ELF-1 (cell line): ENCODE measurements around the gene UGT1A8.

Experiments
- DNase-seq: peaks from one replicate; pipeline ENCODE4 v3.0.0-alpha.2; 2016; ENCODE audit warnings: low read depth, low spot score

The UGT1A8 gene

DNA sequence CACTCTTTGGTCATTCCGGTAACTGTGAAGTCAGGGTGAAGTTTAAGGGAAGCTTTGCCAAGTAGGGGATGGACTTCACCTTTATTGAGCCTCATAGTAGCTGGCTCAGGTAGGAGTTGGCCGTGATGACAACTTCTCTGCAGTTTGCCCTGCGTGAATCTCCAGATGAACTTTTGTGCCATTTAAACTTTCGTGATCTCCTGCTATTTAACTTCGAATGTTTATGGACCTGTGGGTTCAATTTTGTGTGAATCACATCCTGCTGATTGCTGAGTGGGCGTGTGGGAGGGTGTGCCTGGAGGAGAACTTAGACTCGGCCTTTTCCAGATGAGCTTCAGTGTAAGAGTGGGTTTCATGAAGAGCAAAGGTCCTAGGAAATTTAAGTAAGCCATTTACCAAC is 146.8 kb downstream of the UGT1A8 start:
- no peak for DNase-seq

- DNase-seq: no peak
Observed at GRCh38 chr2:233764761-233765160, 147.3 kb downstream of the UGT1A8 start.

DNA sequence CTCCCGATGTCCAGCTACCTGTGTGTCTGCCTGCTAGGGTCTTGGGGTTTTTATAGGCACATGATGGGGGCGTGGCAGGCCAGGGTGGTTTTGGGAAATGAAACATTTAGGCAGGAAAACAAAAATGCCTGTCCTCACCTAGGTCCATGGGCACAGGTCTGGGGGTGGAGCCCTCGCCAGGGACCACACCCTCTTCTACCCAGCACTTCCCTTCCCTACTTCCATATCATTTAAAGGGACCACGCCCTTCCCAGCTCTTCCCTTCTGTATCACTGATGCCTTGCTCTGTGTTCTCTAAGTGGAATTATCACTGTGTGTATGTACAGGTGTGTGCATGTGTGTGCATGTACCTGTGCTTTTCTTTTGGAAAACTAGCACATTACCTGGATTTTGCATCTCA is 149.0 kb downstream of the UGT1A8 start:
- no peak for DNase-seq

DNA sequence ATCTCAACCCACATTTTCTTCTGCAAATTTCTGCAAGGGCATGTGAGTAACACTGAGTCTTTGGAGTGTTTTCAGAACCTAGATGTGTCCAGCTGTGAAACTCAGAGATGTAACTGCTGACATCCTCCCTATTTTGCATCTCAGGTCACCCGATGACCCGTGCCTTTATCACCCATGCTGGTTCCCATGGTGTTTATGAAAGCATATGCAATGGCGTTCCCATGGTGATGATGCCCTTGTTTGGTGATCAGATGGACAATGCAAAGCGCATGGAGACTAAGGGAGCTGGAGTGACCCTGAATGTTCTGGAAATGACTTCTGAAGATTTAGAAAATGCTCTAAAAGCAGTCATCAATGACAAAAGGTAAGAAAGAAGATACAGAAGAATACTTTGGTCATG is 150.6 kb downstream of the UGT1A8 start:
- no peak for DNase-seq

DNA sequence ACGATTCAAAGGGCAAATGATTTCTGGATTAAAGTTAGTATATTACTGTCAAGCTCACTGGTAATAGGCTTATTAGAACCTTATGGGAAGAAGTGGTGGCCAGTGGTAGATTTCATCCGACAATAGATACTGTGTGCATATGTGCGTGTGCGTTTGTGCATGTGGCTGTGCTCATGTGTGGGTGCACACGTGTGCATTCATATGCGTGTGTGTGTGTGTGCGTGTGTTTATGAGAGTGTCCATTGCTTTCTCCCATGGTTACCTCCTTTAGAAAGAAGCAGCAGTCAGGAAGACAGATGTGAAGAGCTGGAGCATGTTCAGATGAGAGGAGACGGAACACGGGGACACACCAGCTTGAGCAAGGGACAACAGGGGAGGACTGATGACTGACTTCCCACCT is 151.8 kb downstream of the UGT1A8 start:
- no peak for DNase-seq

DNA sequence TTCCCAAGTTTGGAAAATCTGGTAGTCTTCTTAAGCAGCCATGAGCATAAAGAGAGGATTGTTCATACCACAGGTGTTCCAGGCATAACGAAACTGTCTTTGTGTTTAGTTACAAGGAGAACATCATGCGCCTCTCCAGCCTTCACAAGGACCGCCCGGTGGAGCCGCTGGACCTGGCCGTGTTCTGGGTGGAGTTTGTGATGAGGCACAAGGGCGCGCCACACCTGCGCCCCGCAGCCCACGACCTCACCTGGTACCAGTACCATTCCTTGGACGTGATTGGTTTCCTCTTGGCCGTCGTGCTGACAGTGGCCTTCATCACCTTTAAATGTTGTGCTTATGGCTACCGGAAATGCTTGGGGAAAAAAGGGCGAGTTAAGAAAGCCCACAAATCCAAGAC is 154.7 kb downstream of the UGT1A8 start:
- DNase-seq: no peak

GRCh38 chr2:233772583-233772982 is 155.2 kb downstream of the UGT1A8 start:
- DNase-seq: no peak

GRCh38 chr2:233773854-233774253 is 156.4 kb downstream of the UGT1A8 start:
- DNase-seq: no peak

DNA sequence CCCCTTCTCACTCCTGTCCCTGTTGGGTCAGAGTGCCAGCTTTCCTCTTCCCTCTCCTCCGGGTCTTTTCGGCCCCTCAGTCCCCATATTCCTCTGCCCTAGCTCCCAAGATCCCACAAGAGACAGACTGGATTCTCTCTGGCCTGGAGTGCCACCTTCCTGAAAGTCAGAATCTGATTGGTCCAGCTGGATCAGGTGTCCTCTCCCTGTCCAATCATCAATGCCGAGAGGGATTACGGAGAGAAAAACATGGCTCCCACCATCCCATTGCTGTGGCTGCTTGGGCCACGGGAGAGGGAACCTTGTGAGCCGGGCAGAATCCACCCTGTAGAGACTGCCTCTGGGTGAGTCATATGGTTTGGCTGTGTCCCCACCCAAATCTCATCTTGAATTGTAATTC is 158.0 kb downstream of the UGT1A8 start:
- no peak for DNase-seq

DNA sequence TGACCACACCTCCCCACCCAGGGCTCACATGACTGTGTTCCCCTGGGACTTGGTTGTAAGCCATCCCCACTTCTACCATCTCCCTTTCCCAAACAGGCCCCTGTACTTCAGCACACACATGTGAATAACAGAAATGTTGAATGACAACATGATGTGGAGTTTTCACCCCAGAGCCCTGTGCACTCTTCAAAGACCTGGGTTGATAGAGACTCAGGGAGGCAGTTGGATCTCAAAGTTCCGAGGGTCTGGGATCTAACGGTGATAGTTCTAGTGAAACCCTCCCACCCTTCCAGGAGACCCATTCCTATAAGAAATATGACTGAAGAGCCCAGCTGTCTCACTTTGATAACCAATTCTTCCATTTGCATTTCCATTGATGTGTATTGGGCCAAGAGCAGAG is 160.6 kb downstream of the UGT1A8 start, which contains the start of gene MROH2A:
MROH2A (plus strand) TSS at position 301 of the 400 bp plus-strand sequence. CDS start 1,029 bp downstream, outside the sequence.
- DNase-seq: no peak

DNA sequence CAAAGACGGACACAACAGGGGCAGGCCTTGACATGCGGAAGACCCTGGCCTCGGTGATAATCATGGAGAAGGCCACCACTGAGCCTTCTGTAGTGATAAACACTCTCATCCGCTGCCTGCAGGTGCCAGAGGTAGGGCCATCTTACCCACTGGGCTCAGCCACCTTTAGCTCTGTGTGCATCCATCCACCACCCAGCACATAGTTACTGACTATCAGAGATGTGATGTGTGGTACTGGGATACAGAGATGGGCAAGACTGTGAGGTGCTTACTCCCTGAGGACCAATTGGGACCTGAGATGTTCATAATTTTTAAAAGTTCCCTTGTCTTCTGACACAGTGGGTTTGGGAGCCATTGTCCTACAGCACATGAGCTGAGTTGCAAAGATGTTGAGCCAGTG is 162.3 kb downstream of the UGT1A8 start:
- no peak for DNase-seq

GRCh38 chr2:233780771-233781170 is 163.3 kb downstream of the UGT1A8 start:
- no peak for DNase-seq

DNA sequence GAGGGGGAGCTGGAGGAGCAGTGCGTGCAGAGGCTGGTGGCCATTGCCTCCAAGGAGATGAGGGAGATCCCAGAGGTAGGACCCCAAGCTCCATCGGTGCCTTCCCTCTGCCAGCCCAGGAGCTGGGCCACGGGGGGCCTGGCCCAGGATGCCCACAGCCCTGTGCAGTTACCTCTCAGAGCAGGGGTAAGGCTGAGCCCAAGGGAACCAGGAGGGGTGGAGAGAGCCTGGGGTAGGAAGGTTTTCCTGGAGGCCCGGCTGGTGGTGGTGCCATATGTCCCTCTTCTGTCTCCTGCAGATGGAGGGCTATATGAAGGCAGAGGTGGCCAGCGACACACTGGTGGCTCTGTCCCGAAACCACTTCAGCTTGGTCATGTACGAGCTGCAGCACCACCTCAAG is 172.1 kb downstream of the UGT1A8 start:
- no peak for DNase-seq

- no peak for DNase-seq
Observed at GRCh38 chr2:233791151-233791882, 173.9 kb downstream of the UGT1A8 start.

DNA sequence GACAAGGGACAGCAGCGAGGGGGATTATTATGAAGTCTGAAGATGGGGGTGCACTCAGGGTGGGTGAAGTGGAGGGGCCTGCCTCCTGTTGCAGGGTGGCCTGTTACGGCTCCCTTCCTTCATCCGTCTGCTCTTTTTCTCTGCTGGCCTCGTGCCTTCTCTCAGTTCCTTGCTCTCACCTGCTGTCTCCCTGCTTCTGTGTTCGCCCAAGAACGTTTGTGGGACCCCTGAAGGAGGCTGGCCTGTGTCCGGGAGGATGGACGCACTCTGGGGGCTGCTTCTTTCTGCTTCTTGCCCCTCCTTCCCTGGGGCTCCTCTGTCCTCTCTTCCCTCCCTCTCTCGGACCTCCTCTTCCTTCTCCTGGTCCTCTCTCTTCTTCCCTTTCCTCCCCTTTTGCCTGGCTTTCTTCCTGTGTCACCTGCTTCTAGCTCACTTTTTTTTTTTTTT is 174.5 kb downstream of the UGT1A8 start:
- DNase-seq: no peak

DNA sequence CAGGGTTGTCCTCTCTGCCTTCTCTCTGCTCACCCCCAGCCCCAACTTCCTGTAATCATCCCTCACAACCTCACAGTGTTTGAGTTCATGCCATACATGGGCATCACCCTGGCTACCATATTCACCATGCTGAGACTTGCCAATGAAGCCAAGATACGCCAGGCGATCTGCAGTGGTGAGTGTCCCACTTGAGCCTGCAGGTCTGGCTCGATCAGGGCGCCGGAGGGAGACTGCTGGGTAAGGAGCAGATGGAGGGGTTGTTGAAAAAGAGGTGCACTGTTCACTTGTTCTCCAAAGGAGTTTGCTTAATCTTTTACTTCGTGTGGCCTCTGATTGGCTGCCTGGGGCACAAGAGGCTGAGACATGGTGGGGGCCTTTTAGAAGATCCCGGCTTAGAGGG is 175.3 kb downstream of the UGT1A8 start:
- no peak for DNase-seq

- DNase-seq: no peak
Observed at GRCh38 chr2:233793465-233794127, 176.2 kb downstream of the UGT1A8 start.

GRCh38 chr2:233794128-233794658 is 176.8 kb downstream of the UGT1A8 start:
- DNase-seq: no peak

GRCh38 chr2:233795735-233796171 is 178.3 kb downstream of the UGT1A8 start:
- DNase-seq: no peak

DNA sequence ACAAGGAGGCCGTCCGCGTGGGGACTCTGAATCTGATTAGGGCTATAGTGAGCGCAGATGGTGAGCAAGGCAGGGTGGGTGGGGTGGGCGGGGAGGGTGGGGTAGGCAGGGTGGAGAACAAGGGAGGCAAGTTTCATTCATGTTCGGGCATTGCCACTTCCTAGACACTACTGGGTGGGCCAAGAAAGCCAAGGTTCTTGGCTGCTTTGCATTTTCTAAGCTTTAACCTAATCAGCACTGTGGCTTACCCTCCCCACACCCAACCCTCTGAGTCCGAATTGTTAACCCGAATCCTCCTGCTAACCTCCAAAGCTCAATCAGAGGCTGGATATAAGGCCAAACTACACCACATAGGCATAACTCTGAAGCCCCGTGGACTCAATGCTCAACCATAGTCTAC is 178.8 kb downstream of the UGT1A8 start:
- no peak for DNase-seq

DNA sequence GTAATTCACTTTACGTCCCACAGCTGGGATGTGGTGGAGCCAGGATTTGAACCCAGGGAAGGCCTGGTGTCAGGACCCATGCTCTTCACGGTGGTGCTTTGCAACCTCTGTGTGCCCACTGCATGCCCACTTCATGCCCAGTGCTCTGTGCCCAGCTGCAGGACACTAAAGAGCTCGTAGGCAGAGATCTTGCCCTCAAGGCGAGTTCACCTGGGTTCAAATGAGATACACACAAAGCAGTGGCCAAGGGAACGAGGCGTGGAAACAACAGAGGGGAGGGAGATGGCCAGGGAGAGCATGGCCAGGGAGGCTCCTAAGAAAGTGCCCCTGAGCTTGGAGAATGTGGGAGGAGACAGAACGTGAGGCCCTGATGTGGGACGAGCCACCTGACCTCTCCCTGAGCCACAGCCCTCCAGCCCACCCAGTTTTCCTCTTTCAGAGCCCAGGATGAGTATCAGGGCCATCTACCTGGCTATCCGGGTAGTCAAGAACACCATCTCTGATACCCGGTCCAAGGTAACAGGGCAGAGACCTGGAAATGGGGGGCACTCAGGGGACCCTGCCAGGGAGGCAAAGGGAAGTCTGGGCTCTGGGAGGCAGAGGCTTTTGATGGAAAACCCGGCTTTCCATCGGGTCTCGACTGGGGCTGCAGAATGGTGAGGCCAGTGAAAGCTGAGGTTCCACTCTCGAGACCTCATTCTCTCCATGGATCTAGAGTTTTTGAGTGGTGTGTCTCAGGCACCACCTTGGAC is 181.1 kb downstream of the UGT1A8 start:
- no peak for DNase-seq

DNA sequence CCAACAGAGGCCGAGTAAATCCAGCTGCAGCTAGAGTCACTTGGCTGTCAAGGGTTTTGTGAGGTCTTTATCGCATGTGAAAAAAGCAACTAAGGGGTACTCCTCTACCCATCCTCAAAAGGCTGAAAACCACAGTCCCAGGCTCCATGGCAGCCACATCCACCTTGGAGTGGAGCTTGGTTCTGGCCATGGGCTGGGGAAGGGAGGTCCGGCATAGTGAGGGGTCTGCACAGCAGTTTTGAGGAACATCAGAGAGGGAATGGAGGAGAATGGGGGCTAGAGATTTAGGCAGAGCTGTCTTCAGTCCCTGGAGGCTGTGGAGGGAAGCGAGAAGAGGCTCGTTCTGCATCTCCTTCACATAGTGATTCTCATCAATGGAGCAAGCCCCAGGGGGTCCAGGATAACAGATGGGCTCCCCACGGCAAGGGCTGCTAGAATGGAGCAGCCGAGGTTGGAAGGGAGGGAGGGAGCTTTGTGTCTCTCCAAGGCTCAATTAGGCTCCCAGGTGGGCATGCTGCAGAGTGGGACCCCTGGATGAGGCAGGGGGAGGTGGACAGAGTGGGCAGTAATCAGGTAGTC is 181.7 kb downstream of the UGT1A8 start:
- no peak for DNase-seq
